Trophoblast cell (in vitro differentiated cells and primary cell): ENCODE results near the gene FAM24B.

ENCODE experiments used
- DNase-seq, 2 donors: peaks; one replicate each; pipeline ENCODE4 v3.0.0-alpha.2; 2016
- H2AFZ ChIP-seq: 2 replicates; pipeline ENCODE4 v1.6.1; 2013; ENCODE audit warnings: low read length, moderate library complexity, mild to moderate bottlenecking; ENCODE audit not compliant: insufficient read depth, poor library complexity
- H2AK5ac ChIP-seq: 2 replicates; pipeline ENCODE4 v1.6.1; 2013; ENCODE audit warnings: mild to moderate bottlenecking, low read length
- H2BK120ac ChIP-seq: 2 replicates; pipeline ENCODE4 v1.6.1; 2013; ENCODE audit warnings: low read length, mild to moderate bottlenecking, moderate library complexity; ENCODE audit not compliant: insufficient read depth, poor library complexity
- H2BK12ac ChIP-seq: 2 replicates; pipeline ENCODE4 v1.6.1; 2013; ENCODE audit warnings: mild to moderate bottlenecking, low read length, moderate library complexity
- H2BK5ac ChIP-seq: 2 replicates; pipeline ENCODE4 v1.6.1; 2013; ENCODE audit warnings: low read length, low read depth, moderate library complexity, mild to moderate bottlenecking; ENCODE audit not compliant: poor library complexity
- H3K14ac ChIP-seq: 2 replicates; pipeline ENCODE4 v1.6.1; 2013; ENCODE audit warnings: mild to moderate bottlenecking, low read length
- H3K18ac ChIP-seq: 2 replicates; pipeline ENCODE4 v1.6.1; 2013; ENCODE audit warnings: mild to moderate bottlenecking, low read length
- H3K23ac ChIP-seq: 2 replicates; pipeline ENCODE4 v1.6.1; 2013; ENCODE audit warnings: low read length
- H3K27ac ChIP-seq: 2 replicates; pipeline ENCODE4 v1.5.1; 2013; ENCODE audit warnings: low read depth, mild to moderate bottlenecking, inconsistent platforms, low read length, moderate library complexity
- H3K27me3 ChIP-seq: 2 replicates; pipeline ENCODE4 v1.6.1; 2013; ENCODE audit warnings: inconsistent platforms, mild to moderate bottlenecking, low read length, moderate library complexity; ENCODE audit not compliant: insufficient read depth
- H3K36me3 ChIP-seq, 2 experiments: 1 replicate in 1 of 2; 2 replicates in 1 of 2; pipeline ENCODE4 v1.6.1; 2013; ENCODE audit warnings: low read length in 2 of 2, mild to moderate bottlenecking in 2 of 2, moderate library complexity in 1 of 2; ENCODE audit not compliant: insufficient read depth in 2 of 2, control insufficient read depth in 1 of 2
- H3K4ac ChIP-seq: 2 replicates; pipeline ENCODE4 v1.6.1; 2013; ENCODE audit warnings: low read depth, mild to moderate bottlenecking, low read length, moderate library complexity
- H3K4me1 ChIP-seq, 2 experiments: 1 replicate in 1 of 2; 2 replicates in 1 of 2; pipeline ENCODE4 v1.6.1; 2013; ENCODE audit warnings: low read length in 2 of 2, mild to moderate bottlenecking in 2 of 2, moderate library complexity in 1 of 2; ENCODE audit not compliant: insufficient read depth in 2 of 2, control insufficient read depth in 1 of 2
- H3K4me2 ChIP-seq: 2 replicates; pipeline ENCODE4 v1.6.1; 2013; ENCODE audit warnings: inconsistent platforms, mild to moderate bottlenecking, low read length, moderate library complexity
- H3K4me3 ChIP-seq: 2 replicates; pipeline ENCODE4 v1.5.1; 2013; ENCODE audit warnings: mild to moderate bottlenecking, low read depth, low read length, inconsistent platforms
- H3K79me1 ChIP-seq: one replicate; pipeline ENCODE4 v1.6.1; 2013; ENCODE audit warnings: low read length
- H3K79me2 ChIP-seq: 2 replicates; pipeline ENCODE4 v1.6.1; 2013; ENCODE audit warnings: low read length, mild to moderate bottlenecking; ENCODE audit not compliant: control insufficient read depth, insufficient read depth, poor library complexity
- H3K9ac ChIP-seq: 2 replicates; pipeline ENCODE4 v1.6.1; 2013; ENCODE audit warnings: mild to moderate bottlenecking, low read length
- H3K9me3 ChIP-seq: 2 replicates; pipeline ENCODE4 v1.6.1; 2013; ENCODE audit warnings: low read depth, mild to moderate bottlenecking, control low read depth, inconsistent platforms, low read length; ENCODE audit not compliant: insufficient read depth
- H4K12ac ChIP-seq: 2 replicates; pipeline ENCODE4 v1.6.1; 2013; ENCODE audit warnings: low read depth, mild to moderate bottlenecking, low read length, moderate library complexity
- H4K8ac ChIP-seq: 2 replicates; pipeline ENCODE4 v1.6.1; 2013; ENCODE audit warnings: low read depth, mild to moderate bottlenecking, low read length, moderate library complexity
- H4K91ac ChIP-seq: one replicate; pipeline ENCODE4 v1.6.1; 2013; ENCODE audit warnings: low read depth, mild to moderate bottlenecking, low read length, moderate library complexity
- WGBS: extraction: QIAGEN DNeasy Blood & Tissue Kit; methylation state at CpG from one replicate; pipeline ENCODE4 v1.1.7; 2013; ENCODE audit warnings: missing lambda C conversion rate; ENCODE audit not compliant: insufficient read length, insufficient coverage; ENCODE audit errors: extremely low coverage; 5-methylcytosine and 5-hydroxymethylcytosine counted together

Gene FAM24B

DNA sequence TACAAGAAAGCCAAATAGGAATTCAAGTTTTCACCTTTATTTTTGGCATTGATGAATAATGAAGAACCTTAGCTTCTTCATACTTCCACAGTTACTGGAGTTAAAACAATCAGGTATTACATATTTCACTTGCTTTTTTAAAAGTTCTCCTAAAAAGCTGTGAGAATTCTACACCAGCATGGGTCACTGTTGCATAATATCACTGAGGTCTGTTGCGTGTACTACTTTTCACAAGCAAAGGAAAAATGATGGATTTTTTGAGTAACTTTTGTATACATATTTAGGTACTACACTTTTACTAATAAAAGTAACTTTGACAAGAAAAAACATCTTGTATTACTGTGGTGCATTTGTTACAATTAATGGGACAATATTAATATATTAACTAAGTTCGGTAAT, 15.2 kb downstream of the FAM24B start:
- Histone ChIP-seq H3K4ac (no peak overlapping the region), H2AK5ac (no peak overlapping the region), H3K79me2 (no peaks in the 10 kb centered on the region), H3K27ac (no peak overlapping the region), H3K9me3 (peaks cover 2% of the 10 kb centered on the region), H2BK12ac (no peak overlapping the region), H3K18ac (no peak overlapping the region), H3K36me3 (no peaks in the 10 kb centered on the region), H3K79me1 (no peaks in the 10 kb centered on the region), H2BK120ac (no peak overlapping the region), H3K23ac (no peak overlapping the region), H3K14ac (no peak overlapping the region), H2BK5ac (no peak overlapping the region), H3K9ac (no peak overlapping the region), H4K12ac (no peak overlapping the region), H4K91ac (no peak overlapping the region), H3K4me1 (peaks cover 3% of the 10 kb centered on the region in 2 experiments), H3K27me3 (no peaks in the 10 kb centered on the region), H2AFZ (no peak overlapping the region), H3K4me3 (no peak overlapping the region), H4K8ac (no peak overlapping the region), H3K4me2 (no peak overlapping the region)
- WGBS: no CpG with 5 or more reads among the region's 2 CpGs
- no peak for DNase-seq

DNA sequence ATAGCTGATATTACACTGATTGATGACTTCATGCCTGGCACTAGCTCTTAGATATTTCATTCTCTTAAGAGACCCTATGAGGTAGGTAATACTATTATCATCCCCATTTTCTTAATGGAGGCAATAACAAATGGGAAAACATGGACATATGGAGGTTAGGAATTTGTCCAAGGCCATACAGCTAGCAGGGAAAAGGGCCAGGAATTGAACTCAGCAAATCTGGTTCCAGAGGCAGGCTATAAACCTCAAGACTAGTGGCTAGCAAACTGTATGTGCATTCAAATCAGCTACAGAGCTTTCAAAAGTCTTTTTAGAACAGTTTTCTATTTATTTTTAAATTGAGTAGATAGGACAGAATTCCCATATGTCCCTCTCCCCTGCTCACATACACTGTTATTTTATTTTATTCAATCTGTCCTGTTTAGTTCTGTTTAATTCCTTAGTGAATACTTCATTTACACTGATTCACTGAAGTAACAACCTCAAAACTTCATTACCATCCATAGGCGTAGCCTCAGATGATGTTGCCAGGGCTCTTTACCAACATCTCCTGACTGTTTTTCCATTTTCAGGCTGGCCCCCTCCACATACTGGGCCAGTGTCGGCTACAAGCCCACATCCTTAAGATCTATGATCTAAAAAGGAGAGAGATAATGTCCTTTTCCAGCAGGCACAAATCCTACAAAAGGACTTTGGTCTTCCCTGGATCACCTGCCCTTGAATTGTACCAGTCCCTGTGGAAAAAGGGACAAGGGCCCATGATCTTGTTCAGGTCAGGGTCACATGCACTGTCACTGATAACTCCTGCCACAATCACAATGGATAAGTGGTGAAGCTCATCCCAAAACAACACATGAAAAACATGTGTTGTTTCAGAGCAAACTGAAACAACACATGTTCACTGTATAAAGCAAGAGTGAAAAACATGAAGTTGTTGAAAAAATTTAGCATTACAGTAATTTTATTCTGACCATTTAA, 15.9 kb downstream of the FAM24B start:
- H3K18ac ChIP-seq: no peak overlapping the region
- H3K9ac ChIP-seq: no peak overlapping the region
- no peak overlapping the region for H4K12ac ChIP-seq
- H3K79me1 ChIP-seq: no peaks in the 10 kb centered on the region
- no peak overlapping the region for H2BK5ac ChIP-seq
- no CpG with 5 or more reads among the region's 2 CpGs for WGBS
- H3K9me3 ChIP-seq: peaks cover 2% of the 10 kb centered on the region
- no peak overlapping the region for H4K8ac ChIP-seq
- H4K91ac ChIP-seq: peak overlapping the region; percentile 47
- H3K4me1 ChIP-seq: peaks cover 3% of the 10 kb centered on the region in 2 experiments
- no peaks in the 10 kb centered on the region for H3K36me3 ChIP-seq
- no peak overlapping the region for H3K23ac ChIP-seq
- no peak overlapping the region for H2AK5ac ChIP-seq
- H3K27me3 ChIP-seq: no peaks in the 10 kb centered on the region
- H3K27ac ChIP-seq: no peak overlapping the region
- no peak overlapping the region for H3K4ac ChIP-seq
- H3K79me2 ChIP-seq: no peaks in the 10 kb centered on the region
- no peak overlapping the region for H2AFZ ChIP-seq
- H3K4me2 ChIP-seq: no peak overlapping the region
- peak overlapping the region; percentile 11 for H2BK120ac ChIP-seq
- no peak for DNase-seq
- H3K4me3 ChIP-seq: no peak overlapping the region
- H3K14ac ChIP-seq: no peak overlapping the region
- H2BK12ac ChIP-seq: no peak overlapping the region

DNA sequence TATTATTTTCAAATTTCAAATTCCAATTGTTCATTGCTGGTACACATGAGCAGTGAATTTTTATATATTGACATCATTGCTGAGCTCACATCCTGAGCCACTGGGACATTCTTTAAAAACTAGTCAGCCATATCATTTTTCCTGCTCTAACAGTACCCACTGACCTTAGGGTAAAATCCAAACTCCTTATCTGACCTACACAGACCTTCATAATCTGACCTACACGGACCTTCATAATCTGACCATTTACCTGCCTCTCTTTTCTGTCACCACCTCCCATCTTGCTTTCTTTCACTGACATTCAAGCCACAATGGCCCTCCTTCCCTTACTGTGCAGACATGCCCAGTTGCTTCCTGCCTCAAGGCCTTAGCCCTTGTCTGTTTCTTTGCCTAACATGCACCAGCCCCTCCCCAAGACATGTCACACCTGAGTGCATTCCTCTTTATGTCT, 17.6 kb downstream of the FAM24B start:
- Histone ChIP-seq H2AFZ (no peak overlapping the region), H3K18ac (no peak overlapping the region), H4K91ac (no peak overlapping the region), H4K12ac (no peak overlapping the region), H3K23ac (no peak overlapping the region), H3K4me2 (no peak overlapping the region), H3K4me1 (peaks cover 3% of the 10 kb centered on the region in 2 experiments), H2BK12ac (no peak overlapping the region), H3K9ac (no peak overlapping the region), H3K9me3 (no peaks in the 10 kb centered on the region), H3K79me1 (no peaks in the 10 kb centered on the region), H2AK5ac (no peak overlapping the region), H2BK5ac (no peak overlapping the region), H3K79me2 (no peaks in the 10 kb centered on the region), H2BK120ac (no peak overlapping the region), H3K4me3 (no peak overlapping the region), H3K27me3 (no peaks in the 10 kb centered on the region), H3K36me3 (no peaks in the 10 kb centered on the region), H3K14ac (no peak overlapping the region), H3K27ac (no peak overlapping the region), H3K4ac (no peak overlapping the region), H4K8ac (no peak overlapping the region)
- no CpG with 5 or more reads among the region's 1 CpG for WGBS
- DNase-seq: peak in 1 of 2 donors; percentile 40

DNA sequence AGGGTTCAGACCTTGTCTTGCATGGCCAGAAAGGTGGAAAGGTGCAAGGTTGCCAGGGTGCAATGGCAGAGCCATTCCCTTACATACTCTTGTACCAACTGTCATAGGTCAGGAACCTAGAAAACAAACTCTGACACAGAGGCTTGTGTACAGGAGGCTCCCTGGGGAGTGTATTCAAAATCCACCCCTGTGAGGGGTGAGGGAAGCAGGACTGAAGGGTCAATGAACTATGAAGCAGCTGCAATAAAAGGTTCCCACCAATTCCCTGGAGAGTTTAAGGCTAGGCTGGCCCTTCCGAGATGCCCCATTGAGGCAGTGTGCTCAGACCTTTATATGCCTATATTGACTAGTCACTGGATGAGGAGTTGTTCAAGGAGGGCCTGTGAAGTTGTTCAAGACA, 19.9 kb downstream of the FAM24B start:
- H2BK12ac ChIP-seq: no peak overlapping the region
- H3K79me1 ChIP-seq: no peaks in the 10 kb centered on the region
- H3K79me2 ChIP-seq: no peaks in the 10 kb centered on the region
- no peak overlapping the region for H3K23ac ChIP-seq
- H3K36me3 ChIP-seq: no peaks in the 10 kb centered on the region
- H3K27ac ChIP-seq: no peak overlapping the region
- no peak overlapping the region for H2BK120ac ChIP-seq
- H3K14ac ChIP-seq: no peak overlapping the region
- no peaks in the 10 kb centered on the region for H3K9me3 ChIP-seq
- peaks cover 3% of the 10 kb centered on the region in 2 experiments for H3K4me1 ChIP-seq
- no peak overlapping the region for H3K4me2 ChIP-seq
- no peaks in the 10 kb centered on the region for H3K27me3 ChIP-seq
- H4K8ac ChIP-seq: no peak overlapping the region
- WGBS: no CpG with 5 or more reads among the region's 1 CpG
- no peak overlapping the region for H4K12ac ChIP-seq
- no peak overlapping the region for H2BK5ac ChIP-seq
- no peak for DNase-seq
- no peak overlapping the region for H3K4me3 ChIP-seq
- no peak overlapping the region for H2AFZ ChIP-seq
- no peak overlapping the region for H4K91ac ChIP-seq
- H3K18ac ChIP-seq: no peak overlapping the region
- no peak overlapping the region for H3K9ac ChIP-seq
- no peak overlapping the region for H2AK5ac ChIP-seq
- H3K4ac ChIP-seq: no peak overlapping the region
